HG02588 (cell line): Measurements from ENCODE around the gene SFMBT2.

Experiments
- ATAC-seq: cut with Tn5 transposase; IDR thresholded peaks from one replicate; pipeline ENCODE4 v1.9.1; 2021; ENCODE audit warnings: mild to moderate bottlenecking, moderate library complexity; ENCODE audit not compliant: unreplicated experiment

SFMBT2 gene

GRCh38 chr10:7117806-7118674 is 292.8 kb downstream of the SFMBT2 start:
- no peak for ATAC-seq

GRCh38 chr10:7117177-7117799 is 293.5 kb downstream of the SFMBT2 start:
- ATAC-seq = no peak

GRCh38 chr10:7111561-7111960 is 299.3 kb downstream of the SFMBT2 start:
- no peak for ATAC-seq

DNA sequence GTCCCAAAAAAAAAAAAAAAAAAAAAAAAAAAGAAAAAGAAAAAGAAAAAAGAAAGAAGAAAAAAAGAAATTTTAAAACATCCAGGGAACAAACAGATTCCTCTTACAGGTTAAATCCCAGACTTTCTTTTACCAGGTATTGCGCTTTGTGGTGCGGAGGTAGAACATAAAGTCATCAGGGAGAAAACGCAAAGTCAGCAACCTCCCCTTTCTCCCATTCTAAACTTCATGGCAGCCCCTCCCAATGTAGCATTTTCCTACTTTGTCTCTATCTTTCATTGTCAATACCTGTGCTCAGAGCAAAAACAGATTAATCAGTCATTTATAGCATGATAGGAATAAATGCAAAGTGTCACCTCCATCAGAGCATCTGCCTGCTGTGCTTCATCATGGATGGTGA is 299.7 kb downstream of the SFMBT2 start:
- no peak for ATAC-seq
